WTC11 (cell line): ENCODE data around the gene OR4K5. TPM values are rescaled to one million over a fixed set of nuclear protein-coding genes. Genes with fewer than 3 reads are reported as not detected.

Source experiments
- ATAC-seq: fragments of 200-7000 bp; cut with Tn5 transposase; 2 replicates; pipeline ENCODE4 v1.10.0; 2021; ENCODE audit warnings: mild to moderate bottlenecking, moderate library complexity
- CTCF ChIA-PET: fragments of 300-600 bp; sonication (Branson Sonifier 250); formaldehyde crosslinking; loops from one replicate; lab custom pipeline; 2021; ENCODE audit warnings: antibody characterized with exemption; lab: Charles Lee
- POLR2A ChIA-PET: fragments of 350-600 bp; sonication (Branson Sonifier 250); formaldehyde crosslinking; loops from one replicate; lab custom pipeline; 2021; ENCODE audit warnings: antibody characterized with exemption; lab: Charles Lee
- DNase-seq: peaks from one replicate; pipeline ENCODE4 v3.0.0; 2021; ENCODE audit warnings: low spot score
- H3K27ac Mint-ChIP-seq: 2 replicates; pipeline ENCODE4 v1.8.0; 2021; ENCODE audit warnings: mixed read lengths
- H3K27me3 Mint-ChIP-seq: 2 replicates; pipeline ENCODE4 v1.8.0; 2021; ENCODE audit warnings: low read depth, mild to moderate bottlenecking, moderate library complexity, mixed read lengths
- H3K36me3 Mint-ChIP-seq: 2 replicates; pipeline ENCODE4 v1.8.0; 2021; ENCODE audit warnings: mixed read lengths
- H3K4me1 Mint-ChIP-seq: 2 replicates; pipeline ENCODE4 v1.8.0; 2022; ENCODE audit warnings: mixed read lengths
- H3K4me3 Mint-ChIP-seq: 2 replicates; pipeline ENCODE4 v1.8.0; 2021; ENCODE audit warnings: mild to moderate bottlenecking, moderate library complexity, mixed read lengths
- H3K9me3 Mint-ChIP-seq: 2 replicates; pipeline ENCODE4 v1.8.0; 2021; ENCODE audit warnings: mixed read lengths
- ESRRA ChIP-seq: sonication (generic); formaldehyde crosslinking; IDR thresholded peaks from 2 replicates; pipeline ENCODE4 v1.8.1; 2022; ENCODE audit warnings: mild to moderate bottlenecking, missing genetic modification reagents, borderline replicate concordance
- GABPB1 ChIP-seq: sonication (generic); formaldehyde crosslinking; IDR thresholded peaks from 2 replicates; pipeline ENCODE4 v1.8.1; 2023; ENCODE audit warnings: mild to moderate bottlenecking, missing genetic modification reagents
- HMGA2 ChIP-seq: fragments of 250-450 bp; sonication (Bioruptor Pico); IDR thresholded peaks from 2 replicates; pipeline ENCODE4 v1.4.0; 2021; ENCODE audit warnings: mild to moderate bottlenecking, moderate library complexity
- HMGXB4 ChIP-seq: sonication (generic); formaldehyde crosslinking; IDR thresholded peaks from 2 replicates; pipeline ENCODE4 v1.8.1; 2023; ENCODE audit warnings: mild to moderate bottlenecking, moderate library complexity, missing genetic modification reagents
- IRF2 ChIP-seq: sonication (generic); formaldehyde crosslinking; IDR thresholded peaks from 2 replicates; pipeline ENCODE4 v1.8.0; 2022; ENCODE audit warnings: low read depth, missing genetic modification reagents, borderline replicate concordance
- JUN ChIP-seq: sonication (generic); formaldehyde crosslinking; IDR thresholded peaks from 2 replicates; pipeline ENCODE4 v1.8.0; 2023; ENCODE audit warnings: mild to moderate bottlenecking, missing genetic modification reagents
- NFE2L1 ChIP-seq: sonication (generic); formaldehyde crosslinking; IDR thresholded peaks from 2 replicates; pipeline ENCODE4 v1.8.1; 2023; ENCODE audit warnings: missing genetic modification reagents
- NR1H2 ChIP-seq: sonication (generic); formaldehyde crosslinking; IDR thresholded peaks from 2 replicates; pipeline ENCODE4 v1.9.0; 2021; ENCODE audit warnings: mild to moderate bottlenecking, moderate library complexity, missing genetic modification reagents
- NR2C2 ChIP-seq: sonication (generic); formaldehyde crosslinking; IDR thresholded peaks from 2 replicates; pipeline ENCODE4 v1.8.0; 2022; ENCODE audit warnings: mild to moderate bottlenecking, missing genetic modification reagents
- NR3C1 ChIP-seq: sonication (generic); formaldehyde crosslinking; conservative IDR thresholded peaks from 2 replicates; pipeline ENCODE4 v1.8.1; 2023; ENCODE audit warnings: low read depth, mild to moderate bottlenecking, missing genetic modification reagents
- PRRX2 ChIP-seq: fragments of 250-450 bp; sonication (Bioruptor Pico); IDR thresholded peaks from 2 replicates; pipeline ENCODE4 v1.8.0; 2021; ENCODE audit warnings: mild to moderate bottlenecking
- ZNF317 ChIP-seq: sonication (generic); formaldehyde crosslinking; IDR thresholded peaks from 2 replicates; pipeline ENCODE4 v1.8.1; 2023; ENCODE audit warnings: low read depth, mild to moderate bottlenecking, moderate library complexity, missing genetic modification reagents, borderline replicate concordance
- ZNF671 ChIP-seq: fragments of 250-450 bp; sonication (Bioruptor Pico); IDR thresholded peaks from 2 replicates; pipeline ENCODE4 v1.8.0; 2021; ENCODE audit warnings: mild to moderate bottlenecking
- total RNA-seq: library from RNA; stranded (reverse); gene quantifications from 3 replicates; pipeline ENCODE4 v1.2.3, GENCODE V29; 2021
- TF ChIP-seq, protein P1 (sequence below): fragments of 250-450 bp; sonication (Bioruptor Pico); IDR thresholded peaks from 2 replicates; pipeline ENCODE4 v1.8.0; 2021; ENCODE audit warnings: mild to moderate bottlenecking
- TF ChIP-seq, protein P2 (sequence below): sonication (generic); formaldehyde crosslinking; IDR thresholded peaks from 2 replicates; pipeline ENCODE4 v1.8.1; 2022; ENCODE audit warnings: mild to moderate bottlenecking, missing genetic modification reagents, moderate library complexity, borderline replicate concordance
- TF ChIP-seq, protein P3 (sequence below): sonication (generic); formaldehyde crosslinking; IDR thresholded peaks from 2 replicates; pipeline ENCODE4 v1.8.1; 2022; ENCODE audit warnings: mild to moderate bottlenecking, moderate library complexity, missing genetic modification reagents
- TF ChIP-seq, protein P4 (sequence below): fragments of 250-450 bp; sonication (Bioruptor Pico); IDR thresholded peaks from 2 replicates; pipeline ENCODE4 v1.9.0; 2021; ENCODE audit warnings: moderate library complexity, mild to moderate bottlenecking, inconsistent platforms, borderline replicate concordance
- TF ChIP-seq, protein P5 (sequence below): sonication (generic); formaldehyde crosslinking; IDR thresholded peaks from 2 replicates; pipeline ENCODE4 v1.8.0; 2023; ENCODE audit warnings: missing genetic modification reagents
- TF ChIP-seq, protein P6 (sequence below): sonication (generic); formaldehyde crosslinking; IDR thresholded peaks from 2 replicates; pipeline ENCODE4 v1.8.0; 2022; ENCODE audit warnings: missing genetic modification reagents

The OR4K5 gene
- total RNA-seq, 1 experiment from 2014 or later = not detected

DNA sequence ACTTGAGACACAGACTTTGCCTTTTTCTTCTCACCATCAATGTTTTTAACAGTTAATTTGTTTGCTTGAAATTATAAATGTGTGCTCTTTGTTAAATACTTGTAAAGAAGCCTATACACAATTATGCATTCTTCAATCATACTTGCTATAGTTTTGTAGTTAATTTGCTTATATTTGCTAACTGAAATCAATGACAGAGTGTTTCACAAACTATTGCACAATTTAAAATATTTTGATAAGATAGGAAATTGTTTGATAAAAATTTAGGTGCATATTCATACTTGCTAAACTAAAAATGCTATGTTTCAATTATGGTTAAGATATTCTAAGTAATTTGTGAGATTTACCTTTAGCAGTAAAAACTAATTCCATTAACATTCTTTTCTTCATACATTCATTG lies 13.7 kb upstream of the OR4K5 start:
- Mint-ChIP-seq H3K9me3 (peaks cover 100% of the 10 kb centered on the region), H3K36me3 (peaks cover 89% of the 10 kb centered on the region), H3K27ac (no peak overlapping the region), H3K4me3 (no peak overlapping the region), H3K4me1 (no peaks in the 10 kb centered on the region), H3K27me3 (peaks cover 28% of the 10 kb centered on the region)
- CTCF ChIA-PET = no interaction called here
- DNase-seq (no peak), ATAC-seq (no peak)
- TF ChIP-seq JUN (CRISPR knock-in tag) (no peak), NR2C2 (CRISPR knock-in tag) (no peak), ZNF671 (CRISPR knock-in tag) (no peak), HMGA2 (CRISPR knock-in tag) (no peak), NFE2L1 (CRISPR knock-in tag) (no peak), NR1H2 (CRISPR knock-in tag) (no peak), PRRX2 (CRISPR knock-in tag) (no peak), HMGXB4 (CRISPR knock-in tag) (no peak), GABPB1 (no peak), ESRRA (CRISPR knock-in tag) (no peak), NR3C1 (CRISPR knock-in tag) (no peak), IRF2 (CRISPR knock-in tag) (no peak), ZNF317 (no peak)
- TF ChIP-seq, protein P1, sequence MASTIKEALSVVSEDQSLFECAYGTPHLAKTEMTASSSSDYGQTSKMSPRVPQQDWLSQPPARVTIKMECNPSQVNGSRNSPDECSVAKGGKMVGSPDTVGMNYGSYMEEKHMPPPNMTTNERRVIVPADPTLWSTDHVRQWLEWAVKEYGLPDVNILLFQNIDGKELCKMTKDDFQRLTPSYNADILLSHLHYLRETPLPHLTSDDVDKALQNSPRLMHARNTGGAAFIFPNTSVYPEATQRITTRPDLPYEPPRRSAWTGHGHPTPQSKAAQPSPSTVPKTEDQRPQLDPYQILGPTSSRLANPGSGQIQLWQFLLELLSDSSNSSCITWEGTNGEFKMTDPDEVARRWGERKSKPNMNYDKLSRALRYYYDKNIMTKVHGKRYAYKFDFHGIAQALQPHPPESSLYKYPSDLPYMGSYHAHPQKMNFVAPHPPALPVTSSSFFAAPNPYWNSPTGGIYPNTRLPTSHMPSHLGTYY = no peak
- TF ChIP-seq, protein P2, sequence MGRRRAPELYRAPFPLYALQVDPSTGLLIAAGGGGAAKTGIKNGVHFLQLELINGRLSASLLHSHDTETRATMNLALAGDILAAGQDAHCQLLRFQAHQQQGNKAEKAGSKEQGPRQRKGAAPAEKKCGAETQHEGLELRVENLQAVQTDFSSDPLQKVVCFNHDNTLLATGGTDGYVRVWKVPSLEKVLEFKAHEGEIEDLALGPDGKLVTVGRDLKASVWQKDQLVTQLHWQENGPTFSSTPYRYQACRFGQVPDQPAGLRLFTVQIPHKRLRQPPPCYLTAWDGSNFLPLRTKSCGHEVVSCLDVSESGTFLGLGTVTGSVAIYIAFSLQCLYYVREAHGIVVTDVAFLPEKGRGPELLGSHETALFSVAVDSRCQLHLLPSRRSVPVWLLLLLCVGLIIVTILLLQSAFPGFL (CRISPR knock-in tag) = no peak
- TF ChIP-seq, protein P3, sequence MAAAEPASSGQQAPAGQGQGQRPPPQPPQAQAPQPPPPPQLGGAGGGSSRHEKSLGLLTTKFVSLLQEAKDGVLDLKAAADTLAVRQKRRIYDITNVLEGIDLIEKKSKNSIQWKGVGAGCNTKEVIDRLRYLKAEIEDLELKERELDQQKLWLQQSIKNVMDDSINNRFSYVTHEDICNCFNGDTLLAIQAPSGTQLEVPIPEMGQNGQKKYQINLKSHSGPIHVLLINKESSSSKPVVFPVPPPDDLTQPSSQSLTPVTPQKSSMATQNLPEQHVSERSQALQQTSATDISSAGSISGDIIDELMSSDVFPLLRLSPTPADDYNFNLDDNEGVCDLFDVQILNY (CRISPR knock-in tag) = no peak
- TF ChIP-seq, protein P4, sequence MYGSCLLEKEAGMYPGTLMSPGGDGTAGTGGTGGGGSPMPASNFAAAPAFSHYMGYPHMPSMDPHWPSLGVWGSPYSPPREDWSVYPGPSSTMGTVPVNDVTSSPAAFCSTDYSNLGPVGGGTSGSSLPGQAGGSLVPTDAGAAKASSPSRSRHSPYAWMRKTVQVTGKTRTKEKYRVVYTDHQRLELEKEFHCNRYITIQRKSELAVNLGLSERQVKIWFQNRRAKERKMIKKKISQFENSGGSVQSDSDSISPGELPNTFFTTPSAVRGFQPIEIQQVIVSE (CRISPR knock-in tag) = no peak
- TF ChIP-seq, protein P5, sequence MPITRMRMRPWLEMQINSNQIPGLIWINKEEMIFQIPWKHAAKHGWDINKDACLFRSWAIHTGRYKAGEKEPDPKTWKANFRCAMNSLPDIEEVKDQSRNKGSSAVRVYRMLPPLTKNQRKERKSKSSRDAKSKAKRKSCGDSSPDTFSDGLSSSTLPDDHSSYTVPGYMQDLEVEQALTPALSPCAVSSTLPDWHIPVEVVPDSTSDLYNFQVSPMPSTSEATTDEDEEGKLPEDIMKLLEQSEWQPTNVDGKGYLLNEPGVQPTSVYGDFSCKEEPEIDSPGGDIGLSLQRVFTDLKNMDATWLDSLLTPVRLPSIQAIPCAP (CRISPR knock-in tag) = no peak
- TF ChIP-seq, protein P6, sequence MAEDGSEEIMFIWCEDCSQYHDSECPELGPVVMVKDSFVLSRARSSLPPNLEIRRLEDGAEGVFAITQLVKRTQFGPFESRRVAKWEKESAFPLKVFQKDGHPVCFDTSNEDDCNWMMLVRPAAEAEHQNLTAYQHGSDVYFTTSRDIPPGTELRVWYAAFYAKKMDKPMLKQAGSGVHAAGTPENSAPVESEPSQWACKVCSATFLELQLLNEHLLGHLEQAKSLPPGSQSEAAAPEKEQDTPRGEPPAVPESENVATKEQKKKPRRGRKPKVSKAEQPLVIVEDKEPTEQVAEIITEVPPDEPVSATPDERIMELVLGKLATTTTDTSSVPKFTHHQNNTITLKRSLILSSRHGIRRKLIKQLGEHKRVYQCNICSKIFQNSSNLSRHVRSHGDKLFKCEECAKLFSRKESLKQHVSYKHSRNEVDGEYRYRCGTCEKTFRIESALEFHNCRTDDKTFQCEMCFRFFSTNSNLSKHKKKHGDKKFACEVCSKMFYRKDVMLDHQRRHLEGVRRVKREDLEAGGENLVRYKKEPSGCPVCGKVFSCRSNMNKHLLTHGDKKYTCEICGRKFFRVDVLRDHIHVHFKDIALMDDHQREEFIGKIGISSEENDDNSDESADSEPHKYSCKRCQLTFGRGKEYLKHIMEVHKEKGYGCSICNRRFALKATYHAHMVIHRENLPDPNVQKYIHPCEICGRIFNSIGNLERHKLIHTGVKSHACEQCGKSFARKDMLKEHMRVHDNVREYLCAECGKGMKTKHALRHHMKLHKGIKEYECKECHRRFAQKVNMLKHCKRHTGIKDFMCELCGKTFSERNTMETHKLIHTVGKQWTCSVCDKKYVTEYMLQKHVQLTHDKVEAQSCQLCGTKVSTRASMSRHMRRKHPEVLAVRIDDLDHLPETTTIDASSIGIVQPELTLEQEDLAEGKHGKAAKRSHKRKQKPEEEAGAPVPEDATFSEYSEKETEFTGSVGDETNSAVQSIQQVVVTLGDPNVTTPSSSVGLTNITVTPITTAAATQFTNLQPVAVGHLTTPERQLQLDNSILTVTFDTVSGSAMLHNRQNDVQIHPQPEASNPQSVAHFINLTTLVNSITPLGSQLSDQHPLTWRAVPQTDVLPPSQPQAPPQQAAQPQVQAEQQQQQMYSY (CRISPR knock-in tag) = no peak
- POLR2A ChIA-PET = no interaction called here
